Brain microvascular endothelial cell (primary cell): Measurements from ENCODE around the gene FBXO31.

ENCODE experiments used
- DNase-seq: peaks from one replicate; pipeline ENCODE4 v3.0.0-alpha.2; 2020
- H3K27ac ChIP-seq: fragments of 250-450 bp; sonication (Bioruptor Pico); 2 replicates; pipeline ENCODE4 v1.5.1; 2020; ENCODE audit warnings: mild to moderate bottlenecking, moderate library complexity
- H3K27me3 ChIP-seq: fragments of 250-450 bp; sonication (Bioruptor Pico); replicated peaks from 2 replicates; pipeline ENCODE4 v1.5.1; 2020; ENCODE audit warnings: mild to moderate bottlenecking
- H3K36me3 ChIP-seq: fragments of 250-450 bp; sonication (Bioruptor Pico); replicated peaks from 2 replicates; pipeline ENCODE4 v1.5.1; 2020; ENCODE audit warnings: mild to moderate bottlenecking
- H3K4me3 ChIP-seq: 2 replicates; pipeline ENCODE4 v1.5.1; 2011; ENCODE audit warnings: low read depth, mild to moderate bottlenecking, control low read depth, low read length, moderate library complexity
- in situ Hi-C: cut with HindIII; loops from 2 replicates; pipeline ENCODE4 v1.10.0; 2017; ENCODE audit warnings: low sequenced_read_pairs, low pct_ligation_motif_present
- TF ChIP-seq, protein P1 (sequence below): IDR thresholded peaks from 2 replicates; pipeline ENCODE4 v1.5.1; 2011; ENCODE audit warnings: low read depth, mild to moderate bottlenecking, moderate library complexity, low read length, control low read depth, inconsistent platforms; ENCODE audit errors: missing control alignments

FBXO31 gene

DNA sequence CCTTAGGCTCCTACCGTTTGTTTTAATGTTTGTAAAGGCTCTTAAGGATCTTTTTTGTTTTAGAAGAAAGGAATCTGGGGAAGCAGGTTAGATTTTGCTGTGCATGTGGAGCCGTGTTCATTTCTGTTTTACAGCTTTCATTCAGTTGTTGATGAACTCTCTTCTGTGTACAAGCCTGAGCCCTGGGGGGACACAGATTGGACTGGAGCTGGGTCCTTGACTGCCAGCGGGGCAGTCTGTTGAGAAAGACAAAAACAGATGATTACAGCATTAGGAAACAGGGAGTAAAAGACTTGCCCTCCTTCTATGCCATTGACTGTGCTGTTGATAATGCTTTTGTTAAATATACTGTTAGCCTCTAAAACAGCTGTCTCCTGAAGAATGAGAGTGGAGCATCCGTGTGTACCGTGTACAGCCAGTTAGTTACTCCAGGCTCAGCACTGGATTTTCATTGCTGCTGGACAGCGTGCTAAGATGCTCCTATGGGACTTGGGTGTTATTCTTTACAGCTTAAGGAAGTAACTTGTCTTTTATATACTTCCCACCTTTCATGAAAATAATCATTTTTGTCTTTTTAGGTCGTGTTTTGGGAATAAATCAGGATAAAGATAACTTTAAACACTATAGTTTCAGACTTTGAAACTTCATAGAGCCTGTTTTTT, 11.7 kb upstream of the FBXO31 start:
- no peaks in the 10 kb centered on the region for H3K27me3 ChIP-seq
- in situ Hi-C loops = no loop called here
- H3K4me3 ChIP-seq = no peak overlapping the region
- no peak overlapping the region for H3K27ac ChIP-seq
- no peak for DNase-seq
- H3K36me3 ChIP-seq = peaks cover 13% of the 10 kb centered on the region
- TF ChIP-seq, protein P1, sequence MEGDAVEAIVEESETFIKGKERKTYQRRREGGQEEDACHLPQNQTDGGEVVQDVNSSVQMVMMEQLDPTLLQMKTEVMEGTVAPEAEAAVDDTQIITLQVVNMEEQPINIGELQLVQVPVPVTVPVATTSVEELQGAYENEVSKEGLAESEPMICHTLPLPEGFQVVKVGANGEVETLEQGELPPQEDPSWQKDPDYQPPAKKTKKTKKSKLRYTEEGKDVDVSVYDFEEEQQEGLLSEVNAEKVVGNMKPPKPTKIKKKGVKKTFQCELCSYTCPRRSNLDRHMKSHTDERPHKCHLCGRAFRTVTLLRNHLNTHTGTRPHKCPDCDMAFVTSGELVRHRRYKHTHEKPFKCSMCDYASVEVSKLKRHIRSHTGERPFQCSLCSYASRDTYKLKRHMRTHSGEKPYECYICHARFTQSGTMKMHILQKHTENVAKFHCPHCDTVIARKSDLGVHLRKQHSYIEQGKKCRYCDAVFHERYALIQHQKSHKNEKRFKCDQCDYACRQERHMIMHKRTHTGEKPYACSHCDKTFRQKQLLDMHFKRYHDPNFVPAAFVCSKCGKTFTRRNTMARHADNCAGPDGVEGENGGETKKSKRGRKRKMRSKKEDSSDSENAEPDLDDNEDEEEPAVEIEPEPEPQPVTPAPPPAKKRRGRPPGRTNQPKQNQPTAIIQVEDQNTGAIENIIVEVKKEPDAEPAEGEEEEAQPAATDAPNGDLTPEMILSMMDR = no peak

DNA sequence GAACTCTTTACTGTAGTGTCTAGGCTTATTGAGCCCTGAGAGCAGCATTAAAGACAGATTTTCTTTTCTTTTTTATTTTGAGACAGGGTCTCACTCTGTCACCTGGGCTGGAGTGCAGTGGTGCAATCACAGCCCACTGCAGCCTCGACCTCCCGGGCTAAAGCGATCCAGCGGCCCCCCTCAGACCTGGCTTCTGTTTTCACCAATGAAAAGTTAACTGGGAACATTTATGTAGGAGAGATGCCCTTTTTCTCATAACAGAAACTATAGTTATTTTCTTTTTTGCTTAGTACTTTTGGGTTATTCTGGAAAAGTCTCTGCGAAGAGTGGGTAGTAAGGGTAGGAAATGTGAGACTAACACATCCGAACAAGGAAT, 10.1 kb upstream of the FBXO31 start:
- in situ Hi-C loops = no loop called here
- TF ChIP-seq, protein P1 = no peak
- no peaks in the 10 kb centered on the region for H3K27me3 ChIP-seq
- no peak for DNase-seq
- peak overlapping the region; percentile 85 for H3K4me3 ChIP-seq
- peaks cover 3% of the 10 kb centered on the region for H3K36me3 ChIP-seq
- H3K27ac ChIP-seq = no peak overlapping the region

DNA sequence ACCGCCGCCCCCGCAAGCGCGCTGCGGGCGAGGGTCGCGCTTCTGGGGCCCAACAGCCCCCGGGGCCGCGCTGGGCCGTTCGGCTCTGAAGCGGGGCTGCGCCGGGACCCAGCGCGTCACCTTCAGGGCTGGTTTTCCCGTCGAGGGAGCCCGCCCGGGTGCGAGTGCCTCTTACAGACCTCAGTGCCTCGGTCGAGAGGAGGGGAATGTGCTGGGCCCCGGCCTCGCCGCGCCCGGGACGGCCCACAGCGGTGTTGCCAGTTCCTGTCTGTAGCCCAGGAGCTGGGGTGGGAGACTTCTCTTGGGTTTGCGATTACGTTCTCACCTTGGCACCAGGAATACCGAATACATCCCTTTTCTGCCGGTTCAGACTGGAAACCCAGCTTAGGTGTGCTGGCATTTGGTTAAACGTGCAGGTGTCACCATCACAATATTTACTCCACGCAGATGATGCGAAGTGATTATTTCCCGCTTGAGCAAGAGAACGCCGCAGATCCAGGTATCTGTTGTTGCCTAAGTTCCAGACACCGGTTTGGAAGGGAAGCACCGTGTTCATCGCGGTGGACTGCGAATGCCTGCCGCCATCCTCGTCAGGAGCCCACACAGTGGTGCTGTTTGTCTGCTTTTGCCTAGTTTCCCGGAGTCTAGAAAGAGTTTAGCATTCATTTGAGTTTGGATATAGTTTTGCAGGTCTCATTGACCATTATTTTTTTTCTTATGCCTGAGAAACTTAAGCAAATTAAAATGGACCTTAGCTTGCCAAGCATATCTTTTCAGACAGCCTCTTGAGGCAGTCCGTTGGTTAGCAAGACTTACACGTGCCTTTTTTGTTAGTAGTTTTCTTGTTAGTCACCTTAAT, 9.5 kb upstream of the FBXO31 start:
- DNase-seq = no peak
- Histone ChIP-seq H3K27ac (peak overlapping the region; percentile 90), H3K36me3 (no peaks in the 10 kb centered on the region), H3K27me3 (no peaks in the 10 kb centered on the region), H3K4me3 (peak overlapping the region; percentile 85)
- in situ Hi-C loops = no loop called here
- TF ChIP-seq, protein P1 = peak; percentile 49

DNA sequence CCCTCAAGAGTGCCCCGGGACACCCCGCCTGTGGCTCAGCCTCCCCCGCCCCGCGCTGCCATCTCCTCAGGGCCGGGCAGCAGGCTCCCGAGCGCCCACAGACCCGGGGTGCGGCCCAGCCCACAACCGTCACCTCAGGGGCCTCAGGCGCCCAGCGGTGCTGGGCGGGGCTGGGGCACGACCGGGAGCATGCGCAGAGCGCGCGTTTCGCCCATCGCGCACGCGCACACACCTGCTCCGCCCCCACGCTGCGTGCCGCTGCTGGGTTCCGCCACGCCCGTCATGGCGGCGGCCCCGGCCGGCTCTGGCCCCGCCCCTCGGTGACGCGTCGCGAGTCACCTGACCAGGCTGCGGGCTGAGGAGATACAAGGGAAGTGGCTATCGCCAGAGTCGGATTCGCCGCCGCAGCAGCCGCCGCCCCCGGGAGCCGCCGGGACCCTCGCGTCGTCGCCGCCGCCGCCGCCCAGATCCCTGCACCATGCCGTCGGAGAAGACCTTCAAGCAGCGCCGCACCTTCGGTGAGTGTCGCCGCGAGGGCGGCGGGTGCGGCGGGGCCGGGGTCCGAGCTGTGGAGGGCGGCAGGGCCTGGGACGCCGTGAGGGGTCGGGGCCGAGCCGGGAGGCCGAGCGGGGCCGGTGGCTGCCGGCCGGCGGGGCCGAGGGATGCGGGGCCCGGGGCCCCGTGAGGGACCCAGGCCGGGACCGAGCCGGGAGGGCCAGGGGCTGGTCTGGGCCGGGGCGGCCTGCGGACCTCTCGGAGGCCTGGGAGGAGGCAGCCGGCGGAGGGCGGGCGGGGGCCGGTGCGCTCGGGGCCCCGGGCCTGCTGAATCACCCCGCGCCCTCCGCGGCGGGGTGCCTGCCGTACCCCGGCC, 8.6 kb upstream of the FBXO31 start, which contains the start of gene MAP1LC3B:
Gene MAP1LC3B (plus strand): TSS at position 387 of the 871 bp plus-strand sequence. CDS start 92 bp downstream, at position 479.
- in situ Hi-C loops = no loop called here
- no peaks in the 10 kb centered on the region for H3K36me3 ChIP-seq
- peak within 1 kb of the TSS; percentile 85 for H3K4me3 ChIP-seq
- H3K27ac ChIP-seq = peak within 1 kb of the TSS; percentile 90
- DNase-seq = peak; percentile 93
- no peaks in the 10 kb centered on the region for H3K27me3 ChIP-seq
- TF ChIP-seq, protein P1 = no peak

DNA sequence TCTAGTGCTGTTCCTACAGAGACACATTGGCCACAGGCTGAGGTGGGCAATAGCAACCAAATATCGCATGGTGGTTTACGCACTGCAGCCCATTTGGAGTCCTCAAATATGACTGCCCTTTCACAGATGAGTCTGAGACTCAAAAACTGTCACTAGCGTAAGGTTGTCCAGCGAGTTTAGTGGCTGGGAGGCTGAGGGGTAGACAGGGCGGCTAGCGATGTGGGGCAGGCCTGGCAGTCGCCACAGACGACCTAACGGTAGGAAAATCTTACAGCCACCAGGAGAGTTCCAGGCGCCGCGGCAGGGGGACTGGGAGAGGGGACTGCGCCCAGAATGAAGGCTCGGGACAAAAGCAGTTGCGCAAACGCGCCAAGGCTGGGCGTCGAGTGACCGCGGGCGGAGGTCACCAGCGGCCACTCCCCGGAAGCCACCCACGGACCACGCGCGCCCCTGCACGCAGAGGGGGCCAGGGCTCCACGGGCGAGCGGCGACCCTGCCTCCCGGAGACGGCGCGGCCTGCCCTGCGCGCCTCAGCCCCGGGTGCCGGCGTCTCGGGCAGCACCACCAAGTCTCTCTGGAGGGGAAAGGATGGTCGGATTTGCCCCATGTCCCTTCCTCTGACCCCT, 7.9 kb upstream of the FBXO31 start:
- H3K27ac ChIP-seq = peak overlapping the region; percentile 90
- H3K27me3 ChIP-seq = no peaks in the 10 kb centered on the region
- no peaks in the 10 kb centered on the region for H3K36me3 ChIP-seq
- TF ChIP-seq, protein P1 = no peak
- in situ Hi-C loops = no loop called here
- peak overlapping the region; percentile 69 for H3K4me3 ChIP-seq
- no peak for DNase-seq
